Neural progenitor cell (in vitro differentiated cells): ENCODE data around the gene GPR141. TPM values are rescaled to one million over a fixed set of nuclear protein-coding genes. Genes with fewer than 3 reads are reported as not detected.

Experiments
- DNase-seq: peaks from one replicate; pipeline ENCODE4 v3.0.0-alpha.2; 2016; ENCODE audit warnings: low spot score
- H2AFZ ChIP-seq: fragments of 200-600 bp; sonication (generic); replicated peaks from 2 replicates; pipeline ENCODE4 v1.6.1; 2016; ENCODE audit warnings: antibody characterized with exemption
- H3F3A ChIP-seq: fragments of 200-600 bp; sonication (generic); 2 replicates; pipeline ENCODE4 v1.6.1; 2016; ENCODE audit warnings: antibody characterized with exemption, low read depth
- H3K27ac ChIP-seq: fragments of 200-600 bp; sonication (generic); 2 replicates; pipeline ENCODE4 v1.5.1; 2016; ENCODE audit warnings: mild to moderate bottlenecking
- H3K27me3 ChIP-seq: fragments of 200-600 bp; sonication (generic); 2 replicates; pipeline ENCODE4 v1.6.1; 2016; ENCODE audit warnings: mild to moderate bottlenecking, moderate library complexity
- H3K36me3 ChIP-seq: fragments of 200-600 bp; sonication (generic); 2 replicates; pipeline ENCODE4 v1.5.1; 2016
- H3K4me1 ChIP-seq: fragments of 200-600 bp; sonication (generic); 2 replicates; pipeline ENCODE4 v1.6.1; 2016; ENCODE audit warnings: mixed run types
- H3K4me2 ChIP-seq: fragments of 200-600 bp; sonication (generic); 2 replicates; pipeline ENCODE4 v1.6.1; 2016
- H3K4me3 ChIP-seq: fragments of 200-600 bp; sonication (generic); 2 replicates; pipeline ENCODE4 v1.5.1; 2016
- H3K79me2 ChIP-seq: fragments of 200-600 bp; sonication (generic); 2 replicates; pipeline ENCODE4 v1.6.1; 2016; ENCODE audit warnings: low read depth
- H3K9ac ChIP-seq: fragments of 200-600 bp; sonication (generic); 2 replicates; pipeline ENCODE4 v1.6.1; 2016
- H3K9me3 ChIP-seq: fragments of 200-600 bp; sonication (generic); 2 replicates; pipeline ENCODE4 v1.5.1; 2016; ENCODE audit warnings: low read depth
- H4K20me1 ChIP-seq: fragments of 200-600 bp; sonication (generic); 2 replicates; pipeline ENCODE4 v1.6.1; 2016; ENCODE audit warnings: low read depth
- H3K27ac Mint-ChIP-seq: 3 replicates; pipeline ENCODE4 v1.8.0; 2021; ENCODE audit warnings: mixed read lengths
- H3K27me3 Mint-ChIP-seq: 2 replicates; pipeline ENCODE4 v1.8.0; 2022; ENCODE audit warnings: low read depth, mild to moderate bottlenecking, inconsistent platforms, moderate library complexity, mixed read lengths; ENCODE audit not compliant: insufficient read depth
- H3K36me3 Mint-ChIP-seq: 3 replicates; pipeline ENCODE4 v1.8.0; 2021; ENCODE audit warnings: mixed read lengths
- H3K4me1 Mint-ChIP-seq: 3 replicates; pipeline ENCODE4 v1.8.0; 2021; ENCODE audit warnings: mixed read lengths
- H3K4me3 Mint-ChIP-seq: 3 replicates; pipeline ENCODE4 v1.8.0; 2021; ENCODE audit warnings: mild to moderate bottlenecking, moderate library complexity, mixed read lengths
- H3K9me3 Mint-ChIP-seq: 3 replicates; pipeline ENCODE4 v1.8.0; 2020; ENCODE audit warnings: mixed read lengths
- CTCF ChIP-seq: fragments of 200-600 bp; sonication (generic); IDR thresholded peaks from 2 replicates; pipeline ENCODE4 v1.5.1; 2017; ENCODE audit warnings: antibody characterized with exemption, mild to moderate bottlenecking
- EZH2 ChIP-seq: fragments of 200-600 bp; sonication (generic); IDR thresholded peaks from 2 replicates; pipeline ENCODE4 v1.6.1; 2017; ENCODE audit warnings: antibody characterized with exemption, mild to moderate bottlenecking, moderate library complexity
- EZH2phosphoT487 ChIP-seq: fragments of 200-600 bp; sonication (generic); IDR thresholded peaks from 2 replicates; pipeline ENCODE4 v1.6.1; 2017; ENCODE audit warnings: antibody characterized with exemption
- total RNA-seq: library from RNA; depleted of rRNA; stranded (reverse); fragments of >200 nt; gene quantifications from 2 replicates; pipeline ENCODE4 v1.2.3, GENCODE V29; 2015; ENCODE audit warnings: low replicate concordance

GPR141 gene
- total RNA-seq, 1 donor from 2014 or later, result 2.6 TPM

GRCh38 chr7:37643876-37644275, 39.7 kb upstream of the GPR141 start:
- no peaks in the 10 kb centered on the region for H3K9me3 ChIP-seq
- H3K27ac ChIP-seq, result no peak overlapping the region
- TF ChIP-seq EZH2phosphoT487, result no peak
- TF ChIP-seq CTCF, result peak; percentile 29
- no peak for TF ChIP-seq EZH2
- no peak overlapping the region for H3K4me3 ChIP-seq
- Mint-ChIP-seq H3K27ac (no peak overlapping the region), H3K27me3 (no peaks in the 10 kb centered on the region), H3K9me3 (no peaks in the 10 kb centered on the region), H3K4me3 (no peak overlapping the region), H3K4me1 (peaks cover 6% of the 10 kb centered on the region), H3K36me3 (no peaks in the 10 kb centered on the region)
- H3K79me2 ChIP-seq, result no peaks in the 10 kb centered on the region
- peaks cover 4% of the 10 kb centered on the region for H3F3A ChIP-seq
- no peak overlapping the region for H3K9ac ChIP-seq
- no peaks in the 10 kb centered on the region for H3K27me3 ChIP-seq
- peak overlapping the region; percentile 35 for H3K4me2 ChIP-seq
- peak; percentile 52 for DNase-seq
- H3K36me3 ChIP-seq, result no peaks in the 10 kb centered on the region
- H4K20me1 ChIP-seq, result peaks cover 3% of the 10 kb centered on the region
- H3K4me1 ChIP-seq, result peaks cover 15% of the 10 kb centered on the region
- H2AFZ ChIP-seq, result no peak overlapping the region

- no peak overlapping the region for H3K27ac Mint-ChIP-seq
- Histone ChIP-seq H3K4me2 (no peak overlapping the region), H3F3A (peaks cover 4% of the 10 kb centered on the region), H3K36me3 (no peaks in the 10 kb centered on the region), H3K27ac (no peak overlapping the region), H3K79me2 (no peaks in the 10 kb centered on the region), H3K4me1 (peaks cover 15% of the 10 kb centered on the region), H4K20me1 (peaks cover 3% of the 10 kb centered on the region), H2AFZ (no peak overlapping the region), H3K9me3 (no peaks in the 10 kb centered on the region), H3K4me3 (no peak overlapping the region), H3K9ac (no peak overlapping the region), H3K27me3 (no peaks in the 10 kb centered on the region)
- no peaks in the 10 kb centered on the region for H3K36me3 Mint-ChIP-seq
- TF ChIP-seq EZH2phosphoT487 (no peak), EZH2 (no peak), CTCF (no peak)
- peaks cover 6% of the 10 kb centered on the region for H3K4me1 Mint-ChIP-seq
- H3K4me3 Mint-ChIP-seq, result no peak overlapping the region
- no peaks in the 10 kb centered on the region for H3K27me3 Mint-ChIP-seq
- DNase-seq, result no peak
- no peaks in the 10 kb centered on the region for H3K9me3 Mint-ChIP-seq
Observed at GRCh38 chr7:37645282-37646050, 38.1 kb upstream of the GPR141 start.

GRCh38 chr7:37656913-37657530, 26.5 kb upstream of the GPR141 start:
- Mint-ChIP-seq H3K9me3 (peaks cover 4% of the 10 kb centered on the region), H3K4me1 (no peaks in the 10 kb centered on the region), H3K27ac (no peak overlapping the region), H3K27me3 (no peaks in the 10 kb centered on the region), H3K36me3 (no peaks in the 10 kb centered on the region), H3K4me3 (no peak overlapping the region)
- Histone ChIP-seq H4K20me1 (no peaks in the 10 kb centered on the region), H3K36me3 (no peaks in the 10 kb centered on the region), H3K9ac (no peak overlapping the region), H3K4me1 (no peaks in the 10 kb centered on the region), H3K27ac (no peak overlapping the region), H3K4me3 (no peak overlapping the region), H3K9me3 (no peaks in the 10 kb centered on the region), H2AFZ (no peak overlapping the region), H3K79me2 (no peaks in the 10 kb centered on the region), H3F3A (no peaks in the 10 kb centered on the region), H3K27me3 (no peaks in the 10 kb centered on the region), H3K4me2 (no peak overlapping the region)
- no peak for DNase-seq
- TF ChIP-seq CTCF (no peak), EZH2 (no peak), EZH2phosphoT487 (no peak)
